ENCODE measurements around the gene ARL6IP1.
A peak's percentile ranks its signal among the peaks of the same experiment; 100 is the strongest.

ARL6IP1 gene

GRCh38 chr16:18801145-18801972, at the start of gene ARL6IP1:
Gene ARL6IP1 (minus strand): TSS chr16:18801549. CDS start chr16:18801466, 83 bp downstream.
- DNase-seq (ENCODE audit: insufficient read length, low spot score) (peak; percentile 83), FAIRE-seq (peak; percentile 95)

GRCh38 chr16:18846416-18846815, 45.1 kb upstream of the ARL6IP1 start:
- no peak for FAIRE-seq
- no peak for DNase-seq (ENCODE audit: insufficient read length, low spot score)

GRCh38 chr16:18842565-18842964, 41.2 kb upstream of the ARL6IP1 start:
- FAIRE-seq (no peak), DNase-seq (ENCODE audit: insufficient read length, low spot score) (no peak)

- FAIRE-seq (no peak), DNase-seq (ENCODE audit: insufficient read length, low spot score) (no peak)
Measured at GRCh38 chr16:18841833-18842525, 40.6 kb upstream of the ARL6IP1 start.

- DNase-seq (ENCODE audit: insufficient read length, low spot score) (no peak), FAIRE-seq (no peak)
Measured at GRCh38 chr16:18839555-18839954, 38.2 kb upstream of the ARL6IP1 start.

GRCh38 chr16:18836702-18837101, 35.4 kb upstream of the ARL6IP1 start:
- DNase-seq (ENCODE audit: insufficient read length, low spot score) (no peak), FAIRE-seq (no peak)

GRCh38 chr16:18834864-18835263, 33.5 kb upstream of the ARL6IP1 start:
- FAIRE-seq (no peak), DNase-seq (ENCODE audit: insufficient read length, low spot score) (no peak)

- no peak for DNase-seq (ENCODE audit: insufficient read length, low spot score)
- FAIRE-seq, result no peak
Measured at GRCh38 chr16:18833707-18834505, 32.6 kb upstream of the ARL6IP1 start.

GRCh38 chr16:18832613-18833012, 31.3 kb upstream of the ARL6IP1 start:
- no peak for FAIRE-seq

GRCh38 chr16:18832006-18832405, 30.7 kb upstream of the ARL6IP1 start:
- FAIRE-seq (no peak), DNase-seq (ENCODE audit: insufficient read length, low spot score) (no peak)

More at GRCh38 chr16:18832613-18833012, 31.3 kb upstream of the ARL6IP1 start:
- no peak for DNase-seq (ENCODE audit: insufficient read length, low spot score)

GRCh38 chr16:18829251-18829650, 27.9 kb upstream of the ARL6IP1 start:
- no peak for DNase-seq (ENCODE audit: insufficient read length, low spot score)
- no peak for FAIRE-seq

GRCh38 chr16:18827890-18828289, 26.5 kb upstream of the ARL6IP1 start:
- FAIRE-seq (no peak), DNase-seq (ENCODE audit: insufficient read length, low spot score) (no peak)

GRCh38 chr16:18816286-18816685, 14.9 kb upstream of the ARL6IP1 start:
- DNase-seq (ENCODE audit: insufficient read length, low spot score), result no peak
- FAIRE-seq, result no peak

GRCh38 chr16:18811925-18812324, 10.6 kb upstream of the ARL6IP1 start:
- no peak for DNase-seq (ENCODE audit: insufficient read length, low spot score)
- no peak for FAIRE-seq

GRCh38 chr16:18809165-18809564, 7.8 kb upstream of the ARL6IP1 start:
- DNase-seq (ENCODE audit: insufficient read length, low spot score), result no peak
- no peak for FAIRE-seq

GRCh38 chr16:18805257-18805773, 4.0 kb upstream of the ARL6IP1 start:
- FAIRE-seq, result no peak
- no peak for DNase-seq (ENCODE audit: insufficient read length, low spot score)

- DNase-seq (ENCODE audit: insufficient read length, low spot score), result no peak
- no peak for FAIRE-seq
Measured at GRCh38 chr16:18804540-18804939, 3.2 kb upstream of the ARL6IP1 start.

- FAIRE-seq, result no peak
- no peak for DNase-seq (ENCODE audit: insufficient read length, low spot score)
Measured at GRCh38 chr16:18803569-18804462, 2.5 kb upstream of the ARL6IP1 start.

GRCh38 chr16:18802767-18803343, 1.5 kb upstream of the ARL6IP1 start:
- DNase-seq (ENCODE audit: insufficient read length, low spot score) (no peak), FAIRE-seq (peak; percentile 4)

- no peak for DNase-seq (ENCODE audit: insufficient read length, low spot score)
Measured at GRCh38 chr16:18800775-18801144, 589 bp downstream of the ARL6IP1 start.

More at GRCh38 chr16:18800775-18801144, 589 bp downstream of the ARL6IP1 start:
- FAIRE-seq, result peak; percentile 56
